HG02798 (cell line): ENCODE data around the gene TACR1.

Experiments used
- ATAC-seq: cut with Tn5 transposase; IDR thresholded peaks from one replicate; pipeline ENCODE4 v1.9.1; 2021; ENCODE audit warnings: mild to moderate bottlenecking; ENCODE audit not compliant: unreplicated experiment, poor library complexity

Gene TACR1

DNA sequence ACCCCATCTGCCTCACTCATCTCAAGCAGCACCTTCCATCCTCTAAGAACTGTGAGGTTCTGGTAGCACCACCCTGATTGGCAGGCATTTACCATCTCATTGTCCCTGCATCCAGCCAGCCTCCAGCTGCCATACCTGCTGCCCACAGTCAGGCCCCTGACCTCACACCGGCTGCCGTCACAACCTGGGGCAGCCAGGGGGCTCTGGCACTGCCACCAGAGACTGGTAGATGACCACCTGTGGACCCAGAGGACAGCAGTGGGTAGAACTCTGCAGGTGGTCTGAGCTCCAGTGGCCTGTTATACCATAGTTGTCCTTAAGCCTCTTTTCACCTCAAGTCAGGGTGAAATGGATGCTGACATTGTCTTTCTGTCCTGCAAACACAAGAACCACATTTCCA lies 171.4 kb downstream of the TACR1 start:
- no peak for ATAC-seq

DNA sequence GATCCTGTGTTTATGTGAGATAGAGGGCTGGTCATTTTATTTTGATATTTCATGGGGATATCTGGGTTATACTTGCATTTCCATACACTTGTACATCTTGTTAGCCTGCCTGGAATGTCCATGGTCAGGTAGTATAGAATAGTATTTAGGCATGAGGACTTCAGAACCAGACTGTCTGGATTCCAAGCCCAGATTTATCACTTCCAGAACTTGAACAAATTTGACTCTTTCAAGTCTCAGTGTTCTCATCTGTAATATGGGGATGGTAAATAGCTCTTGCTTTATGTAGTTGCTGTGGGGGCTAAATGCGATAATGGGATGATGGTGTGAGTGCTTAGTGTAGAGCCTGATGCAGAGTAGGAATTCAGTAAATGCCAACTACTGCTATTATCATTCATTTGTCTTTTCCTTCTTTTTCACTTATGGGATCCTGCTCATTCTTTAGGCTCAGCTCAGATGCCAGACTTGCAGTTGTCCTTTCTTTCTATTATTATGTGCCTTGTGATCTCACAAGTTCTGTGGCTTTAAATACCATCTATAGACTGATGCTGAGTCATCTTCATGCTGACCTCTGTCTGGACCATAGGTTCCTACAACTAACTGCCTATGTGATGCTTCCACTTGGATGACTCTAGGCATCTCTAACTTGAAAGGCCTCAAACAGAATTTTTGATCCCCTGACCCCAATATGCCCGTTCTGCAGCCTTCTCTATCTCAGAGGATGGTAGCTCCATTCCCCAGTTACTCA lies 173.5 kb downstream of the TACR1 start:
- no peak for ATAC-seq

DNA sequence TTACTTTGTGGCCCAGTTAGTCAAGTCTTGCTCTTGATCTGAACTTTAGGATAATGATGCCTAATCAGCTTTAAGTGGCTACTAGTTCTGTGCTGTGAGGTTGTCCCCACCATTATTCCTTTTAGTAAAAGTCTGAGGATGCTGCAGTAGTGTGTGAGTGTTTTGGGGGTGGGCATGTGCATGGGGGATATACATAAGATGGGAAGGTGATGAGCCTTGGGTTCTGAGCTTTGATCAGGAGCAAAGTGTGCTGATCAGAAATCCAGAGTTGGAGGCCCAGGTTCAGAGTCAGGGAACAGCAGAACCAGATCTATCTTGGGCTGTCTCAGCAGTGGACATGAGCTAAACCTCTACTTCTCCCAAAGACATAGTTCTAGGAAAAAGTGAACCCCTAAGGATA lies 174.1 kb downstream of the TACR1 start:
- ATAC-seq = no peak

DNA sequence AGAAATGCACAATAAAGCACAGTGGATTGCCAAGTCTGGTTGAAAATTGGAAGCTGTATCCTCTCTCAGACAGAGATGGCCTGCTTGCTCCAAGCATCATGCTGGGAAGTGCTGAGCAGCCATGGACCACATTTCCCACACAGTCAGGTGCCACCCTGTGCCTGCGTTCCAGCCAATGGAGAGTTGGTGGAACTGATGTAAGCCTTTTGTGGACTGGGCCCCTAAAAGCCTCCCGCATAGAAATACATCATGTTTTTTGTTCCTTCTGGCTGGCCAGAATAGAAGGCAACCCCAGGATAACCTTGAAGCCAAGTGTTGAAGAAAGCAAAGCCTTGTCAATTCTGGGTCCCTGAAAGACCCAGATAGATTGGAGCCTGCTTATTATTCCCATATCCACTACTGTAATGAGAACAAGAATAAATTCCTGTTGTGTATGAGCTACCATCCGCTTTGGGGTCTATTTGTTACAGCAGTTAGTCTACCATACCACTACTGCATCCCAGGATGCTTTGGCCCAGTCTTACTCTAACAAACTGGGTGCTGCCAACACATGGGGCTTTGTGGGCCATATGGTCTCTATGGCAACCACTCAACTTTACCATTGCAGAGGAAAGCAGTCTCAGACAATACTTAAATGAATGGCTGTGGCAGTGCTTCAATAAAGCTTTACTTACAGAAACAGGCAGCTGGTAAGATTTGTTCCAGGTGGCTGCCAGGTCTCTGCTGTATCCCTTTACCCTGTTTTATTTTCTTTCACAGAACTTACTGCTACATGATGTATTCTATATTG lies 175.5 kb downstream of the TACR1 start:
- no peak for ATAC-seq

DNA sequence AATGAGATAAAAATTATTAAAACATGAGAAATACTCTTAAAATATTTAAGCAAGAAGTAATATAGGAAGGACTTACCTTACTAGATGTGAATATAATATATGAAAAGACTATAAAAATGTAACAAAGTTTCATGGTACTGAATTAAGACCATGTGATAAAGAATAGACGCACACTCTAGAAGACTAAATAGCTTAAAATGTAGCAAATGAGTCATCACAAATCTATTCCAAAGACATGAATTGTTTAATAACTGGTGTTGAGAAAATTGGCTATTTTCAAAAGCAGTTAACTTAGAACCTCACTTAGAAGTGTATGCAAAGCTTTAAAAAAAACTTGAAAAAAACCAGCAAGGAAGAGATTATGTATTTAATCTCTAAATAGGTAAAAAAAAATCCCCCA lies 176.8 kb downstream of the TACR1 start:
- no peak for ATAC-seq

DNA sequence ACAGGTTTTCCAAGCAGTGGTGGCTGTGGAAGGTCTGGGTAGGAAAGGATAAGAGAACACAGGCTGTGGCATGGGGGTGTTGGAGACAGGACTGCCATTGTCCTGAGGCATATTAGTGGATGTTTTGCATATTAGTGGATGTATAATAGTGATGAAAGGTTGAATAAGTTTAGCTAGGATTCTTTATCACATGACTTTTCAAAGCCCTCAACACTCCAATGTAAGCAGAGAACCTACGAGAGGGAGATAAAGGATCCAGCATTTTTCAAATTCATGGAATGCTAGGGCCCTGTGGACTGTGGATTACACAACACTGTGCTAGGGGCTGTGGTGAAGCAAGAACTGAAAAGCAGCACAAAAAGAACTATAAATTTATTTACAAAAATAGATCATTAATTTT lies 177.6 kb downstream of the TACR1 start:
- ATAC-seq = no peak

DNA sequence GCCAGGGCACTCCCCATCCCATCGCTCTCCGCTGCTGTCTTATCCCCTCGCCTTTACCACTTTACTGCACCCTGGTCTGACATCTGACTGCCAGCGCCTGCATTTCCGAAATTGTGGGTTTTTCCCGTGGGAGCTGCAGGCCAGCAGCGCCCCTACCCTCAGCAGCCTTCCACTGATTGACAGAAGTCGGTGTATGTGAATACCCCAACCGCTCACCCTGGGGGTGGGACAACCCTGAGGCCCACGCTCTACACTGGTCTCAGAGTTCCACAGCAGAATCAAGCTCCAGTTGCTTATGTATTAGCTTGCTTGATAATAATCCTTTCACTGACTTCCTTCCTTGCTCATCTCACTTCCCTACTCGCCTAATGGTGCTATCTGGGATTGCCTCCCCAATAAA lies 178.8 kb downstream of the TACR1 start:
- no peak for ATAC-seq

DNA sequence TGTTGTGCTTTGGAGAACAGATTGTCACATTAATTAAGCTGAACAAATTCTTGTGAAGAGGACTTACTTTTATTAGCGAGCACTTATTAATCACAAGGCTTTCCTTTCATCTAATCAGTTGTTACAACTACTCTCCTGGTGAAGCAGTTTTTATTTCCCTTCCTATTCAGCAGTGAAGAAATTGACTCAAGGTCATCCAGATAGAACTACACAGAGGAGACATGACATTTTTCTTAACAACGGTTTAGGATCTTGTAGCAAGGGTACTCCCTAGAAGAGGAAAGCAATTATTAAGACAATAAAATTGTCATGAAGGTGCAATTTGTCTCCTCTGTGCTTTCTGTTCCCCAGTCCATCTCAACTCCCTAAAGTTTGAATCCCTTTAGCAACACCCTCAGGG lies 179.5 kb downstream of the TACR1 start:
- ATAC-seq = no peak

DNA sequence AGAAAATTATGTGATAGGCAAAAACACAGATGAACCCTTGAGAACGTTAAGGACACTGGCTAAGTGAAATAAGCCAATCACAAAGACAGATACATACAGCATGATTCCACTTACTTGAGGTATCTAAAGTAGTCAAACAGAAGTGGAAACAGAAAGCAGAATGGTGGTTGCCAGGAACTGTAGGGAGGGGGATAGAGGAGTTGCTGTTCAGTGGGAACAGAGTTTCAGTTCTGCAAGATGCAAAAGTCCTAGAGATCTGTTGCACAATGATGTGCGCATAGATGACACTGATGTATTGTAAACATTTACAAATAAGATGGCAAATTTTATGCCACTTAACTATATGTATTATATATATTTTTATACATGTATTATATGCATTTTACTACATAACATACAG lies 181.2 kb downstream of the TACR1 start:
- no peak for ATAC-seq

DNA sequence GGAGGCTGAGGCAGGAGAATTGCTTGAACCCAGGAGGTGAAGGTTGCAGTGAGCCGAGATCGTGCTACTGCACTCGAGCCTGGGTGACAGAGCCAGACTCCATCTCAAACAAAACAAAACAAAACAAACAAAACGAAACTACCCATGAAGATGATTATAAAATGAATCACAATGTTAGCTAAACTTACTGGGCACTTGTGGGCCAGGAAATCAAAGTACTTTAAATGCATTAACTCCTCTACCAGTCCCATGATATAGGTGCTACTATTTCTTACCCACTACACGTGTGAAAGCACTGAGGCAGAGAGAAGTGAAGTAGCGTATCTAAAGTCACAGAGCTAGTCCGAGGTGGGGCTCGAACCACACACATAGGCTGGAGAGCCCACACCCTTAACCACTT lies 187.2 kb downstream of the TACR1 start:
- no peak for ATAC-seq

DNA sequence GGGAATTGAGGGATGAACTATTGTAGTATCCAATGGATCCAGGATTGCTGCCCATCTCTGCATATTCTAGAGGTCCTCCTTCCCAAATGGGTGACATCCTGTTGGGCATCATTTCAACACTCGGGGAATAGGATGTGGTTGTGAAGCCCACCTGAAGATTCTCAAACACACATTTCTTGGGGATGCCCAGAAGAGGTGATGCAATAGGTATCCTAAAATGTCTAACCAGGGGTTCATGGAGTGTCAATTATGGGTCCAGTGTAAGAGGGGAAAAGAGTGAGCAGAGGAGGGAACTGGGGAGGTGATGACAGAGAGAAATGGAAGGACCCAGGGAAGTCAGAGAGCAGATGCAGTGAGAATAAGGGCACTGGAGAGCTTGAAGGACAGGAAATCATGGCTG lies 188.7 kb downstream of the TACR1 start:
- no peak for ATAC-seq

DNA sequence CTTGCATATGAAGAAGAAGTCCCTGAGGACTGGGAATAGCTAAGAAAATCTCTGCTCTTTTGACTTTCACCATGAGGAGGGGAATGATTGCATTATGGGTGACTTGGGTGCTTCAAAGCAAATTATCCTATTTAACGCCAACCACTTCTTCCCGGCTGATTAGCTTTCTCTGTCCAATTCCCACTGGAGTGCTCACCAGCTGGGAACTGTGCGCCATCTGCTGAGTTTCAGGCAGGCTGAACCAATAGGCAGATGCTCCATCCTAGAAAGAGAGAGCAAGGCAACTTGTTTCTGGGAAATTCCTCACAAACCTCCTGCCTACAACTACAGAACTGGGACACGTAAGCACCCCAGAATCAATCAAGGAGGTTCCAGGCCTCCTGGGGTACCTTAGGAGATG lies 191.5 kb downstream of the TACR1 start:
- no peak for ATAC-seq

DNA sequence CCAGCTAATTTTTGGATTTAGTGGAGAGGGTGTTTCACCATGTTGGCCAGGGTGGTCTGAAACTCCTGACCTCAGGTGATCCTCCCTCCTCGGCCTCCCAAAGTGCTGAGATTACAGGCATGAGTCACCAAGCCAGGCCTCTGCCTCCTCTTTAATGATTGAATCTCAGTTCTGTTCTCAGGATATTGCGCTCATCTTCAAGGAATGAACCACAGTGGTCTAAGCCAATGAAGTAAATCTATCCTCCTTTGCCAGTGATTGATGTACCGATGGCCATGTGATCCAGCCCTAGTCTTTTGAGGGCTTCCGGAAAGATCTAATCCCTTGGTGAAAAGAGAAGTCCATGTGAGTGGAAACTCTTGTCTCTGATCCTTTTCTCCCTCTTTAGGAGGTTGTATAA lies 192.3 kb downstream of the TACR1 start:
- ATAC-seq = no peak

DNA sequence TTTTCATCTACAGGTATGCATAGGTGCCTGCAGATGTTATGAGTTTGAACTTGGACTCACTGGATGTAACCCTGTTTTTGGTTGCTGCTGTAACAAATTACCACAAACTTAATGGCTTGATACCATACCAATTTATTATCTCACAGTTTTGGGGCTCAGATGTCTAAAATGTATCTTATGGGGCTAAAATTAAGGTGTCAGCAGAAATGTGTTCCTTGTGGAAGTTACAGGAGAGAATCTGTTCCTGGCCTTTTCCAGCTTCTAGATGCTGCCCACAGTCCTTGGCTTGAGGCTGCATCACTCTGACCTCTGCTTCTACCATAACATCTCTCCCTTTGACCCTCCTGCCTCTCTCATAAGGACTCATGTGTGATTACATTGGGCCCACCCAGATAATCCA lies 193.3 kb downstream of the TACR1 start:
- ATAC-seq = no peak

DNA sequence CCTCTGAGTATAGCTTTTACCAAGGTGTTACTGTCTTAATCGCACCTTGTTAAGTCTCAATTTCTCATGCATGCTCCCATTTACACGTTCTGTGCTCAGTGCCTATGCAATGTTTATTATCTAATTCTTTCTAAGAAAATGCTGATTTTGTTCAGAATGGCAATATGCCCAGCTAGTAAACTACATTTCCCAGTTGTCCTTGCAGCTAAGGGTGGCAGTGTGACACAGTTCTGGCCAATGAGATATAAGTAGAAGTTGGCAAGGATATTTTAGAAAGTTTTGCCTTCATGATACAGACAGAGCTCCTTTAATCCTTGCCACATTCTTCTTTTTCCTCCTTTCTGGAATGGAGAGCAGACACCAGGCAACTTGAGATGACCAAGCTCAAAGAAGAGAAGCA lies 195.5 kb downstream of the TACR1 start:
- no peak for ATAC-seq

DNA sequence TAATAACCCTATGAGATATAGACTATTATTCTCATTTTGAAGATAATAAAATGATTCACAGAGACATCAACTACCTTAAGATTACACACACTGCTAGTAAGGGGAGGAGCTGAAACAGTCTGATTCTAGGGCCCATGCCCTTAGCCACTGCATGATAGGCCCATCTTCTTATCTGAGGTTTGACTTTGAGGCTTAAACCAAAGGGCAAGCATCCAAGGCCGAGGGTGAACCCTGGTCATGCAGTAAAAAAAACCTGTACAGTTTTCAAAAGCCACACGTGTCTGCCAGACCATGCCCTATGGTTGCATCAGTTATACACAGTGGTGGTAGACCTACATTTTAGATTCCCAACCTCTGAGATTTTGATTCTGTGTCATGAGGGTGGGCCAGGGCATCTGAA lies 196.0 kb downstream of the TACR1 start:
- ATAC-seq = no peak

DNA sequence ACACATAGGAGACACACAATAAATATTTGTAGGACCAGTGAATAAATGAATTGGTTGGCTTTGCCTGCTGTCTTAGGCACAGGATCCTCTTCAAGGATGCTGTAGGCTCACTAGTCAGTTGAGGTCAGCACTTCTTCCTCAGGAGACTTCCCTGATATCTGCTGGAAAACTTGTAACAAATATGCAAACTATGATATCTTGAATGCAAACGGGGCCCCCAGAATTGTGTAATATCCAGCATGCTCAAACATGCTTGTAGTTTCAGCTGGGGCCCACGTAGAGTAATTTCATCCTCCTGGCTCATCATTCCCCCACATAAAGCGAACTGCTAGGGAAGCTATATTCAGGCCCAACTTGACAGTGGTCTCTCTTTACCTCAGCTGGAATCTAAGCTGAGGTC lies 197.3 kb downstream of the TACR1 start:
- no peak for ATAC-seq

DNA sequence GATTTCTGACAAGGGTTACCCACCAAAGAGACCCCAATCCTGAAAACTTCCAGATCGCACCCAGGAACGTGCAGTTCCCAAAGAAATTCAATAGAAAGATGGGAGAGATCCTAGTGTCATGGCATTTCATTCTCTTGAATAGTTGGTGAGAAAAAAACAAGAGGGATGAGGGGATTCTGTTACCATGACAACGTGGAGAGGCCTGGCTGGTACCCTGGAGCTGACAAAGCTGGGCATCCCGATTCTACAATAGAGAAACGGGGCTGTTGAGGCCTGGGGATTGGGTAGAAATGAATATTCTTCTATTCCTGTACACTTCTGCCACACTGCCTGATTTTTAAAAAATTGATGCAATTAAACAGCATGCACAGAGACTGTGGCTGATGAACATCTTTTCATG lies 199.9 kb downstream of the TACR1 start:
- no peak for ATAC-seq
